Kidney tubule cell (primary cell): ENCODE data around the gene PLOD1.
A peak's percentile ranks its signal among the peaks of the same experiment; 100 is the strongest.
"Not testable (repeated sequence)": the region's sequence is repeated elsewhere in the genome, so short reads cannot be mapped to it uniquely, and the experiment has no call there.

Experiments
- DNase-seq: peaks from one replicate; pipeline ENCODE4 v3.0.0-alpha.2; 2018; ENCODE audit warnings: low spot score

The PLOD1 gene

DNA sequence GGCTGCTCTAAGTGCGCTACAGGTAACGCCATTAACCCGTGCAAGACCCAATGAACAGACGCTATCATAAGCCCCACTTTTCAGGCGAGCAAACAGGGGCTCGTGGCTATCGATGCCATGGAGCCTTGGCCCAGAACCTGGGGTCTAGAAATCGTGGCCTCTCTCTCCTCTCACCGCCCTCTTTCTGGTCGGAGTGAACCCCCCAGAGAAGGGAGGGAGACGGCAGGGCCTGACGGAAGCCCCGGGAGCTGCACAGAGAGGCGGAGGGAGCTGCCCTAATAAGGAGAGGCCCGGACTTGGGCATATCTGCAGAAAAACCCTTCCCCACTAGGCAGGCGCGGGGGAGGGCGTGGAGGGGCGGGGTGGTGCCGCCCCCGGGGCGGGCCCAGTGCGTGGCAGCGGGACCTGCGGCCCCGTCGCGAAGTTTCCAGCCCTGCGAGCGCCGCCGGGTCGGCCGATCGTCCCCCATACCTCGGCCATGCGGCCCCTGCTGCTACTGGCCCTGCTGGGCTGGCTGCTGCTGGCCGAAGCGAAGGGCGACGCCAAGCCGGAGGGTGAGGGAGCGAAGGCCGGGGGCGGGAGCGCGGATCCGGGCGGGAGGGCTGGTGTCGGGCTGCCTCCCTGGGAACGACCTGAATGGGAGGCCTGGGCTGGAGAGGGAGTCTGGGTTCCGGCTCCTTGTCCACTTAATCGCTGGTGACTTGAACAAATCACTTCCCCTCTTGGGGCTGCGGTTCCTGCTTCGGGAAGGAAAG, at the start of gene PLOD1:
PLOD1 (plus strand) TSS at position 416 of the 755 bp plus-strand sequence; CDS start at position 479, 63 bp downstream.
- peak; percentile 87 for DNase-seq

DNA sequence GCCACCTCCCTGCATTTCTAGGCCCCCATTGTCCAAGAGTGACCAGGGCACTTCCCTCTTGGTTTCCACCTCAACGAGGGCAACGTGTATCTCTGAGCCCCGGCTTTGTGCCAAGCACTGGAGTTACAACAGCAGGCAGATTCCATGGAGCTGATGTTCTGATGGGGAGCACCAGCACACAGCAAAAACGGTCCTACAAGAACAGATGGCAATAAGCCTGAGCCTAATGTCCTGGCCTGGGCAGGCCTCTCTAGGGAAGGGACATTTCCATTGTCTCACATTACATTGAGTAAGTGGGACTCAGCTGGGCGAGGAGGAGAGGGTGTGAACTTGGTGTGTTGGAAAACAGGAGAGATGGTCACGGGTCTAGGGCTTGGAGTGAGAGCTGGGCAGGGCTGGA, 48.6 kb upstream of the PLOD1 start:
- no peak for DNase-seq

DNA sequence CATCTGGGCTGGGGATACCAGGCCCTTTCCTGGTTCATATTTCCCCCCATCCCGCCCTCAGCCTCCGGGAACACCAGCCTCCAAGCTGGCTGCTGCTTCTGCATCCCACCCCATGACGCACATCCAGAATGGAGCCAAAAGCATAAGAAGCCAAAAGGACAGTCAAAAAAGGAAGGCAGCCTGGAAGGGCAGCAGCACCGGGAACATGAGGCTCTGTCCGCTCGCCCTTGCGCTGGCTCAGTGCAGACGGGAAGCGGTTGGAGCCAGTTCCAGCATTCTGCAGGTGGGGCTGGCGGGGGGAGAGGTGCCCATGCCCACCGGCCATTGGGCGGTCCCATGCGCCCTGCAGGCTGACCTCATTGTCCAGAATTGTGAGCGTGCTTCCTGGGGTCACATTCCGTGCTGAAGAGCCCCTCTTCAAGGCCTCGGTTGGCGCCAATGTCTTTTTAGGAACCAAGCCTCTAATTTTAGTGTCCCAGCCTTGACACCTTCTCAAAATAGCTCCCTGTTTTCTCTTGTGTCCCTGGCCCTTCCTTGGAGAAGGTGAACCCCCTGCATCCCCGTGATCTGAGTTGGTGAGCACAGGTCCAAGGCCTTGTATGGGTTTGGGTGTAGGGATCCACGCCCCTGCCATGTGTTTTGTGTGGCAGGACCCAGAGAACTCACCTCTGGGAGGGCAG, 47.4 kb upstream of the PLOD1 start:
- DNase-seq, result no peak

DNA sequence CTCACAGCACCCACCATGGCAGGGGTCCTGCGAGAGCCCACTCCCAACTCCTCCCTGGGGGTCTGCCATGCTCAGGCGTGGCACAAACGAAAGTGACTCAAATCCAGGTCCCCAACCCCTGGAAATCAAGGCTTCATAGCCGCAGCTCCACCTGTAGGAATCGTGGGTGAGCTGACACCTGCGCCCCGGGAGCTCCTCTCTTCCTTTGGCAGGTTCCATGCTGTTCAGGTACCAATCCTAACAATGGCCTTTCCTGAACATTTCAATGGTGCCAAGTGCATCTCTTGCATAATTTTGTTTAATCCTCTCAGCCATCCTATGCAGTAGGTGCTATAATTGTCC, 46.9 kb upstream of the PLOD1 start:
- DNase-seq, result no peak

DNA sequence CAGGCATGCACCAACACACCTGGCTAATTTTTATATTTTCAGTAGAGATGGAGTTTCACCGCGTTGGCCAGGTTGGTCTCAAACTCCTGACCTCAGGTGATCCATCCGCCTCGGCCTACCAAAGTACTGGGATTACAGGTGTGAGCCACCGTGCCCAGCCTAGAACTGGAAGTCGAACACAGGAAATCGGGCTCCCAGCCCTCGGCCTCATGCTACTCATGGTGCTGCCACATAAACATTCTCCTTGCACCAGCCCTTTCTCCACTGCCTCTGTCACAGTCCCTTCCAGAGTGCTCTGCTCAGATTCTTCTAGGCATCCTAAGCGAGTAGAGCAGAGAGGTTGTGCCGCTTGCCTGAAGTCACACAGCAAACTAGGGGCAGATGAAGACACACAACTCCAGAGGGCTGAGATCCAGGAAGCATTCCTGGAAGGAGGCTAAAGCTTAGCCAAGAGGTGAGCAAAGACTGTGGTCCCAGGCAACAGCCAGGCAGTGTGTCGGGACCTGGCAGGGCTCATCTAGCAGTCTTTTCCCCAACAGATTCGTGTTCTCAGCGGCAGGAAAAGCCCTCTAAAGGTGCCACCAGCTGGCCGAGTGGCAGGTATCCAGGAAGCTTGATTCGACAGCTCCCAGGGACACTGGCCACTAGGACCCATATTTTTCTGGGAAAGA, 46.2 kb upstream of the PLOD1 start:
- no peak for DNase-seq

DNA sequence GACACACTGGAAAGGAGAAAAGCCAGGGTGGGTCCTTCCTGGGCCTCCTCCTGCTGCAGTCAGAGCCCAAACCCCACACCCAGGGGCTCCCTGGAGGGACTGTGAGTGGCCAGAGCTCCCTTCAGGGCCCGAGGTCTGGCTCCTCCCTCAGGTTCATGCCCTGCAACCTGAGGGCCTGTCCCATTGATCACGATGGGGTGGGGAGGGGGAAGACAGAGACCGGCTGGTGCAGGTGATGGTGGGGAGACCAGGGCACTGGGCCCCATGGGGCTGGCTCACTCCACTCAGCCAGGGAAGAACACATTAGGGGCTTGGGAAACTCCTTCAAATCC, 45.7 kb upstream of the PLOD1 start:
- DNase-seq, result no peak

DNA sequence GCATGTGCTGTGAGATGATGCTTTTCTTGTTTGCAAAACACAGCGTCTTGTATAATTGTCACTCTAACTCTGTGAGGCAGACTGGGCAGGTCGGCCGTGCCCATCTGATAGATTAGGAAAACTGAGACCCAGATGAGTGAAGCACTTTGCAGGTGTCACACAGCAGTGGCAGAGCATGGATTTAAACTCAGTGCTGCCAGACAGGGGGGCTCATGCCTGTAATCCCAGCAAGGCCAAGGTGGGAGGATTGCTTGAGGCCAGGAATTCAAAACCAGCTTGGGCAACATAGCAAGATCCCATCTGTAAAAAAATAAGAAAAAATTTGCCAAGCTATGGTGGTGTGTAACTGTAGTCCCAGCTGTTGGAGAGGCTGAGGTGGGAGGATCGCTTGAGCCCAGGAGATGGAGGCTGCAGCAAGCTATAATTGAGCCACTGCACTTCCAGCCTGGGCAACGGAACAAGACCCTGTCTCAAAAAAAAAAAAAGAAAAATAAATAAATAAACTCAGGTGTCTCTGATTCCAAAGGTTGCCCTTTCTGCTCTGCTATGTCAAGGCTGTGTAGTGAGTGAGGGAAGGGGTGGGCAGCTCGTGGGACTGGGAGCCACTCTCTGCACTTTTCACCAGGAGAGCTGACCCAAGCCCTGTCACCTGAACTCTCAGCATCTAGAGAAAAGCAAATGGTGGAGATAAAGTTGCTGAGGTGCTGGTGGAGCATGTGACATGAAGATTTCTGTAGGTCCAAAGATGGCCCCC, 42.9 kb upstream of the PLOD1 start:
- DNase-seq, result no peak

DNA sequence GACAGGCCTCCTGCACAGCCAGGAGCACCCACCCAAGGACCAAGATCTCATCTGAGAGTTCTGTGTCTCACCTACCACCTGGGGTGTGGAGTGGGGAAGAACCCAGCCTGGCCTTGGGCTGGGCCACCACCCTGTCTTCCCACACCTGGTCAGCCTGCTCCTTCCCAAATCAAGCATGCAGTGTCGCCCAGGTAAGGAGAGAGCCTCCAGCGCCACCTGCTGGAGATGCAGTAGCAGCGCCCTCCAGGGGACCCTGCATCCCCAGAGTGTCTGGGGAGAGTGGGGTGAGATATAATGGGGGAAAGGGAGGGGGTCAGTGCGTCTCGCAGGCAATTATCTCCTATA, 40.6 kb upstream of the PLOD1 start:
- peak; percentile 59 for DNase-seq

DNA sequence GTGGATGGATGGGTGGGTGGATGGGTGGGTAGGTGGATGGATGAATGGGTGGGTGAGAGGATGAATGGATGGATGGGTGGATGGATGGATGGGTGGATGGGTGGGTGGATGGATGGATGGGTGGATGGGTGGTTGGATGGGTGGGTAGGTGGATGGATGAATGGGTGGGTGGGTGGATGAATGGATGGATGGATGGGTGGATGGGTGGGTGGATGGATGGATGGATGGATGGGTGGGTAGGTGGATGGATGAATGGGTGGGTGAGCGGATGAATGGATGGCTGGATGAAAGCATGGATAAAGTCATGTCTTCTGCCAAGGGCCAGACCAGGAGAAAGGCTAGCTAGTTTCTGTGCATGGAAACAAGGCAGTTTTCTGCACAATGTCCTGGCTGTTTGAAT, 40.0 kb upstream of the PLOD1 start:
- not testable (repeated sequence) for DNase-seq

DNA sequence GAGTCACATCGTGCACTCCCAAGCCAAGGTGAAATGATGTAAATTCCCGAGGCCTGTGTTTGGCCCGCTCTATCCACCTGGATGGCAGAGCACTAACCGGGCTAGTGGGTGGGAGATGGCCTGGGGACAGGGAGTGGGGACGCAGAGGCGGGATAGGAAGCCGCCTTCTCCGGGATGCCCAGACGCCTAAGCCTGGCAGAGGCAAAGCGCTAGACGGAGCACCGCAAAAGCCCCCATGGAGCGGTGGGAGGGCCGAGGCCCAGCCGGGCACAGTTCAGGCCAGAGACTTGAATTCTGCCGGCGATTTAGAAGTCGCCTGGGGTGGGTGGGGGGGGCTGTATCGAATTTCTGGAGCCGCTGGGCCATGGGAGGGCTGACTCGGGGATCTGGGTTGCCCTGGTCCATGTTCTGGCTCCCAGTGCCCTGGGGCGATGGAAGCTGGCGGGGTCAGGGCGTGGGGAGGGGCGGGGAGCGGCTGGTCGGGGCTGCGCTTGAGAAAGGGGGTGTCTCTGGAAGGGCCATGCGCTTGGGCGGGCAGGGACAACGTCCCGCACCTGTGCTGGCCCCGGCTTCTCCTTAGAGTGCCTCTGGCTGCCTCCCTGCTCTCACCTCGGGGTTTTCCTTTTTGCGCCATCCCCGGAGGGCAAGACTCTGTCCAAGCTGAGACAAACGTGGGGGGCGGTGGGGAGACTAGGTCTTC, 36.3 kb upstream of the PLOD1 start:
- no peak for DNase-seq

DNA sequence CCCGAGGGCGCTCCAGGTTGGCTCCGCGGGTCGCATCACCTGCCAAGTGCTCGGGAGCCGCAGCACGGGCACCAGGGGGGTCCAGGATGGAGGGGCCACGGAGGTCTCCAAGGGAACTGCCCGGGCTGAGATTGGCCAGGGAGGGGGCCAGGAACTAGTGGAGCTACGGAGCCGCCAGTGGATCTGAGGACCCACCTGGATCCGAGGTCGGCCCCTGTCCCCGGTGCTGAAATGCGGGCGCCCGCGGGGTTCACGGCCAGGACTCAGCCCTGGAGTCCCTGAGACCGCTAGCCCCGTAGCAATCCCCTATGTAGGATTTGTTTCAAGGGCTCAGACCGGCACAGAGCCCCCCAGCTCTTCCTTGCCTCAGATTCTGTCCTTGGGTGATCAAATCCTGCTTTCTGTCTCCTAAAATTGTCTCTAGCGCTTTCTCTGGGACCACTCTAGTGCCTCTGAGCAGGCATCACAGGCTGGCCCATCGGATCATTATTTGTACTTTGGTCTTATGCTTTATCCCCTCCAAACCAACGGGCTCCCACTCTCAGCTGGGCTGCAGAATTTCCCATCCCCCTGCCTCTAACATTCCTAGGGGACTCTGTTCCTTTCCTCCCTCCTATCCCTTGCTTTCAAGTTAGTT, 35.6 kb upstream of the PLOD1 start:
- DNase-seq, result no peak

DNA sequence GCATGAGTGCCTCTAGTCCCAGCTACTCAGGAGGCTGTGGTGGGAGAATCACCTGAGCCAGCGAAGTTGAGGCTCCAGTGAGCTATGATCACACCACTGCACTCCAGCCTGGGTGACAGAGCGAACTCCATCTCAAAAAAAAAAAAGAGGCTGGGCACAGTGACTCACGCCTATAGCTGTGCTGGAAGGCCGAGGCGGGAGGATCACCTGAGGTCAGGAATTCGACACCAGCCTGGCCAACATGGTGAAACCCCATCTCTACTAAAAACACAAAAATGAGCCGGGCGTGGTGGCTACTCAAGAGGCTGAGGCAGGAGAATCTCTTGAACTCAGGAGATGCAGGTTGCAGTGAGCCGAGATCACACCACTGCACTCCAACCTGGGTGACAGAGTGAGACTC, 33.1 kb upstream of the PLOD1 start:
- peak; percentile 65 for DNase-seq

DNA sequence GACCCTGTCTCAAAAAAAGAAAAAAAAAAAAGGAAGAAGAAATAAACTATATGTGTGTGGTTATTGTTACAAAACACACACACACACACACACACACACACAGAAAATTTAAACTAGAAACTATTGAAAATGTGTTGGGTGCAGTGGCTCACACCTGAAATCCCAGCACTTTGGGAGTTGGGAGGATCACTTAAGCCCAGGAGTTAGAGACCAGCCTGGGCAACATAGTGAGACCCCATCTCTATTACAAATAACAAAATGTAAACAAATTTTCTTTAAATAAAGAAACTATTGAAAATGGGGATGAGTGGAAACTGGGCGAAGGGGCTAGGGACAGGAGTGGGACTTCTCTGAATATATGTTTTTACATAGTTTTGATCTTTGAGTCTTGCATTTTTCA, 31.3 kb upstream of the PLOD1 start:
- no peak for DNase-seq

DNA sequence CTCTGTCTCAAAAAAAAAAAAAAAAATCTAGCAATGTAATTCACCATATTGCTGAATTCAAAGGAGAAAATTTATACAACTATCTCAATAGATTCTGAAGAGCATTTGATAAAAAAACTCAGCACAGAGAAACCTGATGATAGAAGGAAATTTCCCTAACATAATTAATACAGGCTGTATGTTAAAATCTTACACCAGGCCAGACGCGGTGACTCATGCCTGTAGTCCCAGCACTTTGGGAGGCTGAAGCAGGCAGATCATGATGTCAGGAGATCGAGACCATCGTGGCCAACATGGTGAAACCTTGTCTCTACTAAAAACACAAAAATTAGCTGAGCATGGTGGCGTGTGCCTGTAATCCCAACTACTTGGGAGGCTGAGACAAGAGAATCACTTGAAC, 30.4 kb upstream of the PLOD1 start:
- not testable (repeated sequence) for DNase-seq

DNA sequence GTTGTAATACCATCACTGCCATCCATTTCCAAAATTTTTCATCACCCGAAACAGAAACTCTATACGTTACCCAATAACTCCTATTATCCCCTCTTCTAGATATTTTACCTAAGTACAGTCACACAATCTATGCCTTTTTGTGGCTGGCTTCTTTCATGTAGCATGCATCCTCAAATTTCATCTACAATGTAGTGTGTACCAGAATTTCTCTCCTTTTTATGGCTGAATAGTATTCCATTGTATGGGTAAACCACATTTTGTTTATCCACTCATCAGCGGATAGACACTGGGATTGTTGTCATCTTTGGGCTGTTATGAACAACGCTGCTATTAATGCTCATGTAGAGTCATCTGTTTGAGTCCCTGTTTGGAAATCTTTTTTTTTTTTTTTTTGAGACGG, 29.5 kb upstream of the PLOD1 start:
- no peak for DNase-seq

DNA sequence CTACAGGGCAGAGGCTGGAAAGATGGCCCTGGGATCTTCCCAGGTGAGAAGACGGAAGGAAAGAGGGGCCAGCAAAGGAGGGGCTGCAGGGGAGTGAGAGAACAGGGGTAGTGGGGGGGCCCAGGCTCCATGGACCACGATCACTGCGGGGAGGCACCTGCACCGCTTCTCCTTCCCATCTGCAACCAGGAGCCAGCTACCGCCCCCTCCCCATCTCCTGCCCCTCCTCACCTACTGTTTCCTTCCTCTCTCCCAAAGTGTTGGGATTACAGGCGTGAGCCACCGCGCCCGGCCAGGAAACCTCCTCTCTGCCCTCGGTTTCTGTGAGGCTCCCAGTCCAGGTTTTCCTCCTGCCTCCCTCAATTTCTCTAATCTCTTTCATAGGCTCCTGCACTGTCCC, 27.6 kb upstream of the PLOD1 start:
- no peak for DNase-seq

DNA sequence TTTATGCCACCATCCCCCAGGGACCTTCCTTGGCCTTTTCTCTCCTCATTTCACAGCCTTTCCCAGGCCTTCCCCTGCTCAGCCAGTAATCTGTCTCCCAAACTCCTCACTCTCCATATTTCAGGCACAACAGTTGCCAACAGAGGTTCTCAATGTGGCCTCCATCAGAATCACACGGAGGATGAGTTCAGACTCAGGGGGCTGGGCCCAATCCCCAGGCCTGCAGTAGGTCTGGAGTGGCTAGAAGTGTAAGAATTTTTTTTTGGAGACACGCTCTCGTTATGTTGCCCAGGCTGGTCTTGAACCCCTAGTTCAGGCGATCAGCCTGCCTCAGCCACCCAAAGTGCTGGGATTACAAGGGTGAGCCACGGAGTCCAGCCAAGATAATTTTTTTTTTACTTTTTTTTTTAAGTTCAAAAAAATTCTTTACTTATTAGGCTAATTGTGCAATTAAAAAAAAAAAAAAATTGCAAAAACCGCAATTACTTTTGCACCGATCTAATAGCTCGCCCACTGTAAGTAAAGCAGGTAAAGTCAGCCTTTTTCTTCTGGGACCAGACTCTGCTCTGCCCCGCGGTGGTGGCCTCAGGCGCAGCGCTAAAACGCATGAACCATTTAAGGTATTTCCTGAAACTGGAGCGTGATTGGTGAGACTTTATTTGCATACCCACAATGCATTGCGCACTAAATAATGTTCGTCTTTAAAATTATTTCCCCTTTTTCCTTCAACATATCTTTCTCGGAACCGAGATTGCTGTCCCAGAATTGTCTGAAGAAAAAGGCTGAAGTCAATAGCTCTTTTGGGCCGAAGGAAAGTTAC, 27.0 kb upstream of the PLOD1 start:
- DNase-seq, result peak; percentile 95

DNA sequence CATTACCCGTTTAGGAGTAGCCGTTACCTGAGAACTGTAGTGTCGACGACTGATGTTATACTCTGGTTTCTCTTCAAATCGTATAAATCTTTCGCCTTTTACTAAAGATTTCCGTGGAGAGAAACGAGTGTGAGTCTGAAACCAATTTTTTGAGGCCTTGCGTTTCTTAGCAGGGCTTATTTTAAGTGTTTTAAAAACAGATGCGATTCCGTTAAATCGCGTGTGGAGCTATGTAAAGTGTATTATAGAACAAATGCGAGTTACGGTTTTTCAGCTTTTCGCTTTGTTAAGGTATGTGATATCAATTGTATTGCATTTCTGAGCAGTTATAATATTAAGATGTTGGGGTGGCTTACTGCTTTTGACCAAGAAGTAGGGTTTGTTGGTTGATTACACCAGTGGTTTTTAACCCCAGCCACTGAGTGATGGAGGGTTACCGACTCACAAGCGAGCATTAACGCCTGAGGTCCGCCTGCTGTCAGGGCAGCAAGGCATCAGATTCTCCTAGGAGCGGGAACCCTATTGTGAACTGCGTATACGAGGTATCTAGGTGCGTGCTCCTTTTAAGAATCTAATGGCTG, 26.3 kb upstream of the PLOD1 start:
- DNase-seq, result peak; percentile 100

DNA sequence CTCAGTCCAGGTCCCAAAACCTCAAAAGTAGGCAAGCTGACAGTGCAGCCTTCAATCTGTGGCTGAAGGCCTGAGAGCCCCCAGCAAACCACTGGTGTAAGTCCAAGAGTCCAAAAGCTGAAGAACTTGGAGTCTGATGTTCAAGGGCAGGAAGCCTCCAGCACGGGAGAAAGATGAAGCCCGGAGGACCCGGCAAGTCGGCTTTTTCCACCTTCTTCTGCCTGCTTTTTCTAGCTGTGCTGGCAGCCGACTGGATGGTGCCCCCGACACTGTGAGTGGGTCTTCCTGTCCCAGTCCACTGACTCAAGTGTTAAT, 23.6 kb upstream of the PLOD1 start:
- not testable (repeated sequence) for DNase-seq

DNA sequence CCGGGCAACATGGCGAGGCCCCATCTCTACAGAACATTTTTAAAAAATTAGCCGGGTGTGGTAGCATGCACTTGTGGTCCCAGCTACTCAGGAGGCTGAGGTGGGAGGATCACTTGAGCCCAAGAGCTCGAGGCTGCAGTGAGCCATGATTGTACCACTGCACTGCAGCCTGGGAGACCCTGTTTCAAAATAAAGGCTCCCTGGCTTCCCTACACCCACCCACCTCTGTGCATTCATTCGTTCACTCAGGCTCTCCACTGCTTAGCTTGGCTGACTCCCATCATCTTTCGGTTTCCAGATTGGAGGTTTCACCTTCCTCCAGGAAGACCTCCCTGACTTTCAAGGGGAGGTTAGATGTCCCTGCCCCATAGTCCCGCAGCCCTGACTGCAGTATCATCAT, 22.5 kb upstream of the PLOD1 start:
- DNase-seq, result no peak
